GM18498 (cell line): Measurements from ENCODE around the gene ASCC1.
A peak's percentile ranks its signal among the peaks of the same experiment; 100 is the strongest.
"Not testable (repeated sequence)": the region's sequence is repeated elsewhere in the genome, so short reads cannot be mapped to it uniquely, and the experiment has no call there.

Experiments used
- ATAC-seq: cut with Tn5 transposase; IDR thresholded peaks from one replicate; pipeline ENCODE4 v1.9.1; 2021; ENCODE audit warnings: mild to moderate bottlenecking, moderate library complexity; ENCODE audit not compliant: unreplicated experiment

The ASCC1 gene

DNA sequence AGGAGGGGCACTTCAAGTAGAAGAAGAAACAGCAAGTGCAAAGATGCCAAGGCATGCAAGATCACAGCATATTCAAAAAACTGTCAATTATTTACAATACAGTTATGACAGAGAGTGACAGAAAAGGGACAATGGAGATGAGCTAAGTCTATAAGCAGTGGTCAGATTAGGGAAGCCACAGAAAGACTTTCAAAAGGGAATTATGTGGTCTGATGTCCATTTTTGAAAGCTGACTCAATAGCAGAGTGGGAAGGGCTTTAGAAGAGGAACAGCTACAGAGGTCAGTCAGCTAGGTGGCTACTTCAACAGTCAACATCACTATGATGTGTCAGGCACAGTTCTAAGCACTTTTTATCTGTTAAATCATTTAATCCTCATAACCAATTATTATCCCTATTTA, 82.6 kb downstream of the ASCC1 start:
- peak; percentile 77 for ATAC-seq

DNA sequence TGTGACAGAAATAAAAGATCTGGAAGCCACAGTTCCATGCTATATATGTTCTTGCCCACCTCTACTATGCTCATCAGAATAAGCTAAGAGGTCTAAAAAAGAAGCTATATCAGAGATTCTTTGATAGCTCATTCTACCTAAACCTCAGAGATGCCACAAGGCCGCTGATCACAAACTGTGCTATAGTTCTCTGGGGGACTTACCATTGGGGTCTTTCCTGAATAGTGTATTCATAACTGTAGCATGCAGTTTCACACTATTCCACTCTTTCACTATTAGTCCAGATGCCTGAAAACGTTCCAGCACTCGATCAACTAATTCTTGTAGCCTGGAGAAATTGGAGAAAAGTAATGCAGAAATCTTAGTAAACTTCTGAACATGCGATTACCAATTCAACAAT, 83.2 kb downstream of the ASCC1 start:
- ATAC-seq = no peak

DNA sequence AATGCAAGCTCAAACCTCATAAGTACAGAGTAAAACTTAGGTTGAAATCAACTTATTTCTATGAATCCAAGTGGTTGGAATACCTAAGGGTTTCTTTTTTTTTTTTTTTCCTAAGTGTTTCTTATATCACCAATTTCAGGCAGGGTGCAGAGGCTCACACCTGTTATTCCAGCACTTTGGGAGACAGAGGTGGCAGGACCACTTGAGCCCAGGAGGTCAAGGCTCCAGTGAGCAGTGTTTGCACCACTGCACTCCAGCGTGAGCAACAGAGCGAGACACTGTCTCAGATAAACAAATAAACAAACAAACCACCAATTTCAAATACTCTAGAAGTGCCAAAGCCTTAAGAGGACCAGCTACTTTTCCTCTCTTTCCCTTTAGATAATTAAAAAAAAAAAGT, 88.5 kb downstream of the ASCC1 start:
- no peak for ATAC-seq

DNA sequence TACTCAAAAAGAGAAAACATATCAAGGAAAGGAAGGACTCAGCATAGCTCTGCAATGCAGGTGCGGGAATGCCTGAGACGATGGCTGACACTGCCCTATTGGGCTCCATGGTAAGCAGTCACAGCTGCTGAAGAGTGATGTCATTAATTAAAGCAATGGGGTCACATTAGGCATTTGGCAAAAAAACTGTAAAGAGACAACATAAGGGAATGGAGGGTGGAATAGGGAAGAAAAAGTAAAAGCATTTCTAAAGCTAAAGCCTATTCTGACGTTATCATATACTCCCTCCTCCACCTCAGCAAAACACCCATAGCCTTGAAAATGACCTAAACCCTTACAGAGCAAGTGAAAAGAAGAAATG, 89.2 kb downstream of the ASCC1 start:
- no peak for ATAC-seq

DNA sequence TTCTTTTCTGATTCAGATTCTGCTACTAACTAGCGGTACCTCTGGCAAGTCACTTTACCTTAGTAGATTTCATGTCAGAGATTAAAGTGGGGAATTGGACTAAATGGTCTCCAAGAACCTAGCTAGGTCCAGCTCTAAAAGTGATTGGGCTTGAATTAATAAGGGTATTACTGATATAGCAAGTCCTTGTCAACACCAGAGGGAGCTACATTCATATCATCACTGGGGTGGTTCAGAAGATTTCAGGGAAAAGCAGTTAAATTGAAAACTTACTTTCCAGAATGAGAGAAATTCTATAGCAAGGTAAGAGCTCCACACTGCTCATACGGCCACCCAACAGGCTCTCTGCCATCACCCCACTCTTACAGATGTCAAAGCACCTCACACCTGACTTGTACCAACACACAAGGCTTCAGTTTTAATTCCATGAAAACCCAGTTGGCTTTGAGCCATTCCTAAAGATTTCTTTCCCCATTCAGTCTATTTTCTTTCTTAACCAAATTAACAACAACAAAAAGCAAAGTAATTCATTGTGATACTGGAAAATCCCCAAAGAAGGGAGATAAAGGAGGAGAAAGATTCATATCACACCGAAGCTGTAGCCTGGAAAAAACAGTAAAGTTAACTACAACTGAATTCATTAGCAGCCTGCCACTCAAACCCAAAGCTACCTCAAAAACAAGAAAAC, 89.7 kb downstream of the ASCC1 start:
- no peak for ATAC-seq

DNA sequence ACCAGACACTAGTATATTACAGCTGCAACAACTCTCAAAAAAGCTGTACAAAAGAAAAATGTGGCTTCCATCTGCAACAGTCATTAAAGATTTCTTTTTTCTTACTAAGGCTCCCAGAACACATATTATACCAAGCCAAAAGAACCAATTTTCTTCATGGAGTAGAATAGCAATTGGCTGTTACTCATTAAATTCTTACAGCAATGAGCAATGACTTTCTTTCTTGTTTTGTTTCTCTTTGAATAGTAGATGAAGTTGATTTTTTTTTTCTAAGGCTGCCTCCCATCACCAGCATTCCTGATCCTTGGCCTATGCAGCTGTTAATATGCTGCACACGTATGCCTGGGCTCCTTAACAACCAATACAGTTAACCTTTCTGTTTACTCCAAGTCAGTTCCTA, 91.1 kb downstream of the ASCC1 start:
- no peak for ATAC-seq

DNA sequence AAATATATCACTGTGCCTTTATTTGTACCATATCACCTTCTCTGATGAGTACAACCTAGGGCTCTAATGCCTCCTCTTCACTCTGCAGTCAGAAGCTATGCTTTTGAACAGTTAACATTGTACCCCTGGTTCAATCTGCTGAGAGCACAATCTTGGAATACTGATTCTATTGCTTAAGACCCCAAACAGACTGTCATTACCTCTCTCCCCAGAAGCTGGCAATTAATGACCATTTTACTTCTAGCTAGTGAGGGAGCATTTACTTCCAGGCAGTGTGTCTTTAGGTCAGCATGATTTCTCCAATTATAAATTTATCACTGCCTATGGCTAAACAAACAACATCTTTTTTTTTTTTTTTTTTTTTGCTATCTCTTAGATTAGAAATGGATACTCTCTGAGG, 91.7 kb downstream of the ASCC1 start:
- ATAC-seq = no peak

DNA sequence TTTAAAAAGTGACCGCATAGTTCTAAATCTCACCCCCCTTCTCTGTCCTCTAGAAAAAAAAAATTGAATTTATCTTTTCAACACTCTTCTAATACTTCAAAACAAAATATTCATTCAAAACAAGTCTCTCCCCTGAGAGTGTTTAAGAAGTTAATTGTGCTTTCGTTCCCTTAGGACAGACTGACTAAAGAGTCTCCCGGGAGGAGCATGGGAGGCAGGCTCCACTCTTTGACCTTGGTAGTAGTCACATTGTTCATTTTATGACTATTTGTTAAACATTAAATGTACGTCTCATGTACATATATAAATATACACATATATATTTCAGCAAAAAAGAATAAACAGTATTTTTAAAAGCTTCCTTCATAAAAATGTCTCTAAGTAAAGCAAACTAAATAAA, 92.5 kb downstream of the ASCC1 start:
- no peak for ATAC-seq

DNA sequence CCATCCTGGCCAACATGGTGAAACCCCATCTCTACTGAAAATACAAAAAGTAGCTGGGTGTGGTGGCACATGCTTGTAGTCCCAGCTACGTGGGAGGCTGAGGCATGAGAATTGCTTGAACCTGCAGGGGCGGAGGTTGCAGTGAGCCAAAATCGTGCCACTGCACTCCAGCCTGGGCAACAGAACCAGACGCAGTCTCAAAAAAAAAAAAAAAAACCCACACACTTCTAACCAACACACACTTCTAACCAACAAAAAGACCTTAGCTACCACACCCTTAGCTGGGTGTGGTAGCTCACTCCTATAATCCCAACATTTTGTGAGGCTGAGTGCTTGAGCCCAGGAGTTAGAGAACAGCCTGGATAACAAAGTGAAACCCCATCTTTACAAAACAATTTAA, 93.9 kb downstream of the ASCC1 start:
- ATAC-seq = no peak

DNA sequence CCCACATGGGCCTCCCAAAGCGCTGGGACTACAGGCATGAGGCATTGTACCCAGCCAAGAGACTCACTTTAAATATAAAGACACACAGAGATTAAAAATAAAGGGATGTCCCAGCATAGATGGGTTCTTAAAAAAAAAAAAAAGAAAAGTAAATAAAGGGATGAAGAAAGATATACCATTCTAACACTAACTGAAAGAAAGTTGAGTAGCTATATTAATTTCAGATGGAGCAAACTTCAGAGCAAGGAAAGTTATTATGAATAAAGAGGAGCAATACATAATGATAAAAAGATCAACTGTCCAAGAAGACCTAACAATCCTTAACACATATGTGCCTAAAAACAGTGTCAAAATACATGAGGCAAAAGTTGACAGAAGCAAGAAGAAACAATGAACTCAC, 94.7 kb downstream of the ASCC1 start:
- no peak for ATAC-seq

DNA sequence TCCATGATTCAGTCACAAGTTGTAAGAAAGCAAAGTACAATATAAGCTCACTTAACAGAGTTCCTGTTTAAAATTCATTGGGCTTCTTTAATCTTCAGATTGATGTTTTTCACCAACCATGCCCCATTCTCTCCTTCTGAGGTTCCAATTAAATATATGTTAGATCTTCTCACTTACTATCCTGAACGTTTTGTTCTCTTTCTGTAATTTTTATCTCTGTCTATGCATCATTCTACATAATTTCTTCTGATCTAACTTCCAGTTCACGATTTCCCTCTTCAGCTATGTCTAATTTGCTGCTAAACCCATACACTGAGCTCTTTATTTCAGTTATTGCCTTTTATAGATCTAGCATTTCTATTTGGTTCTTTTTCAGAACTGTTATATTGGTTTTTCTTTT, 99.7 kb downstream of the ASCC1 start:
- no peak for ATAC-seq

DNA sequence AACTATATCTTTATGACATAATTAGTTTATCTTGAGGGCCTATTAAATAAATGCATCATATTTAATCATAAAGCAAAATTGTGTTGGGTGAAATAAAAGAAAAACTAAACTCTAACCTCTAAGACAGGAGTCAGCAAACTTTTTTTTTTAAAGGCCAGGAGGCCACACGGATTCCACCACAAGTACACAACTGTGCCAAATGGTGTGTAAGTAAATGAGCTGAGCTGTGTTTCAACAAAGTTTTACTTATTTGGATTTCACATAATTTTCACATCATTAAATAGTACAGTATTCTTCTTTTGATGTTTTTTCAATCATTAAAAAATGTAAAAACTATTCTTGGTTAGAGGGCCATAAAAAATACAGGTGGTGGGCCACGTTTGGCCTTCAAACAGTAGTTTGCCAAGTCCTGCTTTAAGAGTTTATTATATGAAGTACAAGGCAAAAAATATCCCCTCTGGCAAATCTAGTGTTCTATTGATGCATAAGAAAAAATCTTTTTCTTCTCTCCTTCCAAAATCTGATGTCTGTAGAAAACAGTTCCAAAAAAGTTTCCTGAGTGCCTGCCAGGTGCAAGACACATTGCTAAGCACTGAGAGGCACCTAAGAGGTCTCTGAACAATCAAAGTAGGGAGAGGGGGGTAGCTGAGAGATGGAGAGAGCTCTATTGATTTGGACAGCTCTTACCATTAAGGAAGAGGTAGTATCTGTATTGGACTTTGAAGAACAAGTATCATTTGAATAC, 101.2 kb downstream of the ASCC1 start:
- ATAC-seq = no peak

DNA sequence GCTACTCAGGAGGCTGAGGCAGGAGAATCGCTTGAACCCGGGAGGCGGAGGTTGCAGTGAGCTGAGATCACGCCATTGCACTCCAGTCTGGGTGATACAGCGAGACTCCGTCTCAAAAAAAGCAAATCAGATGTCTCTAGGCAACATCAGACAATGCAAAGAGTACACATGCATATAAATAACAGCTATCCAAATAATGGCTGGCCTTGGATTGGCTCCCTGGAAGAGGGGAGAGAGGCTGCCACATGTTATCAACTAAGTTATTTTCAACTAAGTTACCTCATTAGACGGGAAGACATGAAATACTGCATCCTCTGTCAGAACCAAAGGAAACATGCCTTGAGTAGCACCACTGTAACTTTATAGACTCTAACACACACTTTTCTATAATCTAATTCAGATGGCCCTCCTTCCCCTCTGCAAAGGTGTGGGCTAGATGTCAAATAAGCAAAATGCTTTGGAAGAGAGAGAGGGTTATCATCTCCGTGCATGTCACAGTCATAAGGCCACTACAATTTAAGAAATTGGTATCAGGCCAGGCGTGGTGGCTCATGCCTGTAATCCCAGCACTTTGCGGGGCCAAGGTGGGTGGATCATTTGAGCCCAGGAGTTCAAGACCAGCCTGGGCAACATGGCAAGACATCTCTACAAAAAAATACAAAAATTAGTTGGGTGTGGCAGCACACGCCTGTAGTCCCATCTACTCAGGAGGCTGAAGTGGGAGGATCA, 105.2 kb downstream of the ASCC1 start:
- ATAC-seq = no peak

DNA sequence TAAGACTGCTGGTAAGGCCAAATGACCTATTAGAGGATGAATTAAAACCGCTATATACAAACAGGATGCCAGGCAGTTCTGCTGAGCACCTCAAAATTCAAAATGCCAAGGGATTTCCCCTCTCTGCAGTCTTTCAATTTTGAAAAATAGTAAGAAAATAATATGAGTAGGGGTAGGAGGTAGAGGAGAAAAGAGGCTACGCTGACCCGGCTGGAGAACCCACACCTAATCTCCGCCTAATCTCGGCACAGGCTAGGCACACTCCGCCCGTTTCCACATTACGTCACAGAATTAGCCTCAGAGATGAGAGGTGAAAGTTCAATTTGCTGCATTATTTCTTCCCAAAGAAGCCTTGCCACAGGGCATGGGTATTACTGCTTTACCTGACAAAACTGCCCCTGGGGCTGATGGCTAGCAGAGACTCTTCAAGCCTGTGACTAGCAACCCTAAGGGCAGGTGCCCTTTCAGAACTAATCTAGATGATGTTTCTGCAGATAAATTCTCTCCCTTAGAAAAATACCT, 106.4 kb downstream of the ASCC1 start:
- no peak for ATAC-seq

DNA sequence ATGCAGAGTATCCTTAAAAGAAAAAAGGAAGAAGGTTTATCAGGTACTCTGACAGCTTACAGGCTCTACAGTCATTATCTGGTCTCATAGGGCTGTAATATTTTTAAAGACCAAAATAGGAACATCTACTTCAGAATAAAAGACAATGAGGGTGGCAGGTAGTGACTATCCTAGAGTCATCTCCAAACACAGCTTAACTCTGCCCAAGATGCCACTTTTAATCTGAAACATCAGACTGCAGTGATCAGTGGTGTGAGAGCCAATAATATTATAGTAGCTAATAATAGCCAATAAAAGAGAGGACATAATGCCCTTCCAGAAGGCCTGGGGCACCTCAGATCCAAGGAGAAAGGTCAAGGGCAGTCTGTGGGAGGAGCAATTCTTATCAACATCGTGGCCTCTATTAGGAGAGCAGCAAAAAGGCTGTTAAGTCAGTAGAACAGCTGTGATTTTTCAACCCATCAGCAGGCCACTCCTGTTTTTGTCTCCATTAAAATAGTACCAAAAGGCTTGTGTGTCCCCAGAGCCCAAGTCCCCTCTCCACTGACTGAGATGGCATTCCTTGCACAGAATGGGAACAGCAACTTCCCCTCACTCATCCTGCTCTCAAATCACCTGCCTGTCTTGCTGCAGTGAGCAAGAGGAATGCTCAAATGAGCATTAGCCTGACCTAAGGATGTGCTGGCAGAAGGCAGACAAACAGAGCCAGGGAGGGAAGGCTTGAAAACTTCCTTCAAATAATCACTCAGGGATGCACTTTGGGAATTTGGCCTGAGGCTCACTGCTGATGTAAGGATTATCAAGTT, 107.0 kb downstream of the ASCC1 start:
- no peak for ATAC-seq

DNA sequence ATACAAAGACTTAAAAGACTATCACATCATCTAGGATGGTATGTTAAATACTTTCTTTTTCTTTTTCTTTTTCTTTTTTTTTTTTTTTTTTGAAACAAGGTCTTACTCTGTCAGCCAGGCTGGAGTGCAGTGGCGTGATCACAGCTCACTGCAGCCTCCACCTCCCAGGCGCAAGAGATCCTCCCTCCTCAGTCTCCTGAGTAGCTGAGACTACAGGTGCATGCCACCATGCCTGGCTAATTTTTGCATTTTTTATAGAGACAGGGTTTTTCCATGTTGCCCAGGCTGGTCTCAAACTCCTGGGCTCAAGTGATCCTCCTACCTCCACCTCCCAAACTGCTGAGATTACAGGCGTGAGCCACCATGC, 108.1 kb downstream of the ASCC1 start:
- not testable (repeated sequence) for ATAC-seq

DNA sequence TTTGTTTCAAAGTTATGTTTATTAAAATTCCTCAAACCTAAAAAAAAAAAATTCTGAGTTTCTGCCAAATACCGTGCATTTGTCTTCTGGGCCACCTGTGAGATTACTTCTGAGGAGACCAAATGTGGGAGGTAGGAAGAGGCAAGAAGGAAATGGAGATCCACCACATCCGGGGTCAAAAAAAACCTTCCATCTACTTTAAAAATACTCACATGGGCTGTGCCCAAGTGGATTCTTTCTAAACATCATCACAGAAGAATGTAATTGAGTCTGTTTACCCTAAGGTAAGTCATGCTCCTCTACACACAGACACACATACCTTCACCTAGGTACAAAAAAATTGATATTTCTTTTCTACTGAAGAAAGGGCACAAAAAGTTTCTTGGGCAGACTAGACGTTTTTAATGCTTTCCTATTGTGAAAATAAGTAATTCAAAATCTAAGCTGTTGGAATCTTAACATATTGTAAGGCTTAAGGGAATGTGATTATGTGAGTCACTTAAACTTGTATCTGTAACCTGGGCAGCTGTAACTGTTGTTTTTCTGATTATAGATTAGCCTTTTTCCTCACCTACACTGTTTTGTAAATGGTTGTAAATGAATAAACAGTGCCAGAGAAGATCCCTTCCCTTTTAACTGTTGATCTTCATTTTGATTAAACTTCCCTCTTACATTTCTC, 108.6 kb downstream of the ASCC1 start:
- ATAC-seq = no peak

DNA sequence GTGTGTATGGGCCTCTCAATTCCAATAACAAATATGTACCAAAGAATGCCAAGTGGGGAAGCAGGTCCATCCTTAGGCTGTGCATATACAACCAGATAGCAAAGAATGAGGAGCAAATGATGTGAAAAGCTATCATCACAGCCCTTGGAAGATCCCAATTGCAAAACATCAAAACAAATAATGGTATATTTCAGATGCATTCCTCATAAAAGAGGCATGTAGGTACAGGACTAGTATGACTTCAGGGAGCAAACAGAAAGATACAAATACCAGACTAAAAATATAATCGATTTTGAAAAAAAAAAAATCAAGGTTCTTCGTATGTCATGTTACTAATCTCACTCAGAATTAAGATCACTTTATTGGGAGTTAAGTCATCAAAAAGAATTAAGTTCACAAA, 109.2 kb downstream of the ASCC1 start:
- no peak for ATAC-seq

DNA sequence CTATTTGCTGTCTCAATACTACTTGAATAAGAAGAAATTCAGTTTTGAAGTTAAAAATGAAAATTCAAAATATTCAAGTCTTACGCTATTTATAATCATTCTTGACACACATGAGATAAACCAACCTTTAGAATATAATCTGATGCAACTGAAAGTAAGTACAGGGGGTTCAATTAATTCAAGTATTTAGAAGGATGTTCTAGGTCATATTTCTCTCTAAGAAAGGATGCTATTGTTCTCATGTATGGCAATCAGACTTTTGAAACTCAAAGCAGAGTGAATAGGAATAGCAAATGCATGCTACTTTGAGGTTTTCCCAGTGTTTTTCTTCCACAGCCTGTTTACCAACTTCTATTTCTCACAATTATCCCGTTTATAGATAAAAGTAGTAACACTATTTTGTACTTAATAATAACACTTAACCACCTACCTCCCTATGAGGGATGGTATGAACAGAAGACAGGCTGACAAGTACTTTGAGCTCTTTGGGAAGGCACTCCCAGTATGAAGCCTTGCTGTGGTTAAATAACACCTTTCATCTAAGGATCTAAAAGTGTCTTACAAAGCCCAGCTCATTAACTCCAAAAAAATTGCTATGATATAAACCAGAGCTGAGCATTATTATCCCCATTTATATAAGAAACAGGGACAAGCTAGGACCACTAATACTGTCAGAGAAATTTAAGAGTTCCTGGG, 109.8 kb downstream of the ASCC1 start:
- ATAC-seq = no peak

DNA sequence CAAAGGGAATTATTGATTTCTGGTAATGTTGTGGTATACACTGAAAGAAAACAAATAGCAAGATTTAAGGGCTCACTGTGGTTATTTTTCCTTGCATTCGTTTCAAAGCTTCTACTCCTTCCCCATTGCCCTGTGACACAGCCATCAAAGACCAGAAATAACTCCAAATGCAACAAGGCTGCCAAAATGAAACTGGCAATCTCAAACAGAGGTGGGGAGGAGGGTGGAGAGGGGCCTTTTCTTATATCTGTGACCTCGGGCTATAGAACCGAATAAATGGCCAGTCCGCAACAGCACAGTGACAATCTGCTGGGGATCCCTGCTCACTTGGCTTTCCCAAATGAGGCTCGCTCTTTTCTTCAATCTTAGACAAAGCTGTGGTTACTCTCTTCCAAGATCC, 110.4 kb downstream of the ASCC1 start:
- no peak for ATAC-seq
